GM19372 (cell line): ENCODE data around the gene F7.
"Not testable (repeated sequence)": the region's sequence is repeated elsewhere in the genome, so short reads cannot be mapped to it uniquely, and the experiment has no call there.

Experiments used
- ATAC-seq: cut with Tn5 transposase; IDR thresholded peaks from one replicate; pipeline ENCODE4 v1.9.1; 2021; ENCODE audit warnings: mild to moderate bottlenecking, low read depth, moderate library complexity; ENCODE audit not compliant: unreplicated experiment

Gene F7

GRCh38 chr13:113070855-113071254 lies 34.7 kb upstream of the F7 start:
- no peak for ATAC-seq

- no peak for ATAC-seq
Observed at GRCh38 chr13:113072376-113072775, 33.2 kb upstream of the F7 start.

- no peak for ATAC-seq
Observed at GRCh38 chr13:113073942-113074341, 31.6 kb upstream of the F7 start.

GRCh38 chr13:113074401-113074800 lies 31.2 kb upstream of the F7 start:
- no peak for ATAC-seq

GRCh38 chr13:113074876-113075275 lies 30.7 kb upstream of the F7 start:
- ATAC-seq = no peak

- ATAC-seq = no peak
Observed at GRCh38 chr13:113075711-113076110, 29.9 kb upstream of the F7 start.

- ATAC-seq = no peak
Observed at GRCh38 chr13:113076681-113077401, 28.8 kb upstream of the F7 start.

- no peak for ATAC-seq
Observed at GRCh38 chr13:113077566-113077952, 28.0 kb upstream of the F7 start.

GRCh38 chr13:113077953-113078901 lies 27.4 kb upstream of the F7 start:
- ATAC-seq = no peak

- no peak for ATAC-seq
Observed at GRCh38 chr13:113078902-113079780, 26.4 kb upstream of the F7 start.

- ATAC-seq = not testable (repeated sequence)
Observed at GRCh38 chr13:113079781-113080080, 25.9 kb upstream of the F7 start.

- no peak for ATAC-seq
Observed at GRCh38 chr13:113080361-113080831, 25.2 kb upstream of the F7 start.

- ATAC-seq = no peak
Observed at GRCh38 chr13:113080901-113081521, 24.6 kb upstream of the F7 start.

GRCh38 chr13:113082198-113083021 lies 23.2 kb upstream of the F7 start:
- no peak for ATAC-seq

- no peak for ATAC-seq
Observed at GRCh38 chr13:113083022-113083373, 22.6 kb upstream of the F7 start.

GRCh38 chr13:113083402-113084061 lies 22.1 kb upstream of the F7 start:
- no peak for ATAC-seq

GRCh38 chr13:113084094-113084942 lies 21.3 kb upstream of the F7 start:
- ATAC-seq = no peak

GRCh38 chr13:113084943-113085540 lies 20.5 kb upstream of the F7 start:
- ATAC-seq = no peak
